Activated CD4-positive, alpha-beta T cell treated with anti-CD3 and anti-CD28 coated beads, Interleukin-2, amount 50 U/mL, for 1 hour (primary cell): Measurements from ENCODE around the gene ADCYAP1R1.
"Not testable (repeated sequence)": the region's sequence is repeated elsewhere in the genome, so short reads cannot be mapped to it uniquely, and the experiment has no call there.

Source experiments
- DNase-seq: peaks from one replicate; pipeline ENCODE4 v3.0.0-alpha.2; 2020

The ADCYAP1R1 gene

GRCh38 chr7:31151849-31152248 is 99.7 kb downstream of the ADCYAP1R1 start:
- DNase-seq = no peak

GRCh38 chr7:31153318-31153717 is 101.2 kb downstream of the ADCYAP1R1 start:
- not testable (repeated sequence) for DNase-seq

- DNase-seq = no peak
These were observed 108.8 kb downstream of the ADCYAP1R1 start for GRCh38 chr7:31160941-31161340.
